ENCODE results near the gene DMKN.

GRCh38 chr19:35552534-35553384 lies 39.3 kb upstream of the DMKN start:
- TF ChIP-seq CTCF (IDR thresholded peaks at IDR 0.05; ENCODE audit: control extremely low read depth in 1 of 3, insufficient read depth in 1 of 3, low read depth in 1 of 3, low read length in 3 of 3) (no peak), EZH2 (IDR thresholded peaks at IDR 0.05; ENCODE audit: low read depth, low read length, severe bottlenecking) (no peak), SUZ12 (IDR thresholded peaks at IDR 0.05; ENCODE audit: low read length) (no peak), POLR2A (IDR thresholded peaks at IDR 0.05; ENCODE audit: control extremely low read depth in 1 of 2, low read depth in 2 of 2, low read length in 2 of 2) (no peak), ZNF274 (IDR thresholded peaks at IDR 0.05; ENCODE audit: borderline replicate concordance, extremely low read depth, low read length) (no peak), SIN3A (conservative IDR thresholded peaks at IDR 0.05 in 1 of 2, IDR thresholded peaks at IDR 0.05 in 1 of 2; ENCODE audit: low read depth in 1 of 2, low read length in 2 of 2) (no peak), RAD21 (IDR thresholded peaks at IDR 0.05 in 1 of 2, conservative IDR thresholded peaks at IDR 0.05 in 1 of 2; ENCODE audit: low read depth in 2 of 2, low read length in 2 of 2) (no peak), POLR2AphosphoS5 (IDR thresholded peaks at IDR 0.05; ENCODE audit: low read depth, low read length) (no peak), EP300 (IDR thresholded peaks at IDR 0.05; ENCODE audit: borderline replicate concordance in 1 of 2, low read depth in 2 of 2, low read length in 2 of 2) (no peak), CEBPB (IDR thresholded peaks at IDR 0.05; ENCODE audit: low read depth, low read length) (no peak), TAF7 (optimal IDR thresholded peaks at IDR 0.05; ENCODE audit: borderline replicate concordance, low read depth, low read length) (no peak), TAF1 (IDR thresholded peaks at IDR 0.05; ENCODE audit: low read depth, low read length) (no peak), CBX8 (IDR thresholded peaks at IDR 0.05; ENCODE audit: borderline replicate concordance, low read depth, low read length) (no peak), CHD1 (IDR thresholded peaks at IDR 0.05; ENCODE audit: low read depth, low read length) (no peak)

Measured in H1 (cell line).